ENCODE results near the gene PGF. TPM values are rescaled to one million over a fixed set of nuclear protein-coding genes. Genes with fewer than 3 reads are reported as not detected.

PGF gene
- total and polyA plus RNA-seq, 2 of the 13 experiments (the other 11 are each of a cell fraction or from before 2014, with no cell fraction given): 10.7 to 27.5 TPM

DNA sequence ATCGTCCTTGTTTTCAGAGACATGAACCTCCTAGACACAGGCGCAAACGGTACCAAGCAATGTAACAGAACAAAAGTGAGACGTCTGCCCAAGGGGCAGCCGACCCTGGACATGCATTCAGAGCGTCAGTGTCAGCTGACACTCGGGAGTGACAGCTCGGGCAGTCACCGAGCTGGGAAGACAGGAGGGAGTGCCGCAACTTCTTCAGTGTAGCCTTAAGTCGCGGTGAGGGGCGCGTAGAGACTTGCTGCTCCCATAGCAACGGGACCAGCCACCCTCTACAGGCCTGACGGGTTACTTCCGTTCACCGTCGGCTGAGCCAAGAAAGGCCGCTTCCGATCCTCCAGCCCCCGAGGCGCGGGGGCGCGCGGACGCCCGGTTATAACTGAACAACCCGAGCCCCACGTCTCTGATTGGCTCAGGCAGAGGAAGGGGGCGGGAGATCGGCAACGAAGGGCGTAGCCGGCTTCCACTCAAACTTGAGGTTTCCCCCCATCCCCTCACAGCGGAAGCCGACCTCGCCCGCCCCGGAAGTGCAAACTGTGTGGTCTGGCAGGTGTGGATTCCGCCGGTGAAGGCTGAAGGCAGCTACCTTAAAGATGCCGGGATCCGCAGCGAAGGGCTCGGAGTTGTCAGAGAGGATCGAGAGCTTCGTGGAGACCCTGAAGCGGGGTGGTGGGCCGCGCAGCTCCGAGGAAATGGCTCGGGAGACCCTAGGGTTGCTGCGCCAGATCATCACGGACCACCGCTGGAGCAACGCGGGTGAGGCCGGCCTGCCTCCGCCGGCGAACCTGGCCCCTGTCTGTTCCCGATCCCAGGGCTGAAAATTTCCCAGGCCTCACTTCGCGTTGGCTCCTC, 47.2 kb upstream of the PGF start, which contains the start of gene EIF2B2 (continued):
- TF ChIP-seq, protein P1, sequence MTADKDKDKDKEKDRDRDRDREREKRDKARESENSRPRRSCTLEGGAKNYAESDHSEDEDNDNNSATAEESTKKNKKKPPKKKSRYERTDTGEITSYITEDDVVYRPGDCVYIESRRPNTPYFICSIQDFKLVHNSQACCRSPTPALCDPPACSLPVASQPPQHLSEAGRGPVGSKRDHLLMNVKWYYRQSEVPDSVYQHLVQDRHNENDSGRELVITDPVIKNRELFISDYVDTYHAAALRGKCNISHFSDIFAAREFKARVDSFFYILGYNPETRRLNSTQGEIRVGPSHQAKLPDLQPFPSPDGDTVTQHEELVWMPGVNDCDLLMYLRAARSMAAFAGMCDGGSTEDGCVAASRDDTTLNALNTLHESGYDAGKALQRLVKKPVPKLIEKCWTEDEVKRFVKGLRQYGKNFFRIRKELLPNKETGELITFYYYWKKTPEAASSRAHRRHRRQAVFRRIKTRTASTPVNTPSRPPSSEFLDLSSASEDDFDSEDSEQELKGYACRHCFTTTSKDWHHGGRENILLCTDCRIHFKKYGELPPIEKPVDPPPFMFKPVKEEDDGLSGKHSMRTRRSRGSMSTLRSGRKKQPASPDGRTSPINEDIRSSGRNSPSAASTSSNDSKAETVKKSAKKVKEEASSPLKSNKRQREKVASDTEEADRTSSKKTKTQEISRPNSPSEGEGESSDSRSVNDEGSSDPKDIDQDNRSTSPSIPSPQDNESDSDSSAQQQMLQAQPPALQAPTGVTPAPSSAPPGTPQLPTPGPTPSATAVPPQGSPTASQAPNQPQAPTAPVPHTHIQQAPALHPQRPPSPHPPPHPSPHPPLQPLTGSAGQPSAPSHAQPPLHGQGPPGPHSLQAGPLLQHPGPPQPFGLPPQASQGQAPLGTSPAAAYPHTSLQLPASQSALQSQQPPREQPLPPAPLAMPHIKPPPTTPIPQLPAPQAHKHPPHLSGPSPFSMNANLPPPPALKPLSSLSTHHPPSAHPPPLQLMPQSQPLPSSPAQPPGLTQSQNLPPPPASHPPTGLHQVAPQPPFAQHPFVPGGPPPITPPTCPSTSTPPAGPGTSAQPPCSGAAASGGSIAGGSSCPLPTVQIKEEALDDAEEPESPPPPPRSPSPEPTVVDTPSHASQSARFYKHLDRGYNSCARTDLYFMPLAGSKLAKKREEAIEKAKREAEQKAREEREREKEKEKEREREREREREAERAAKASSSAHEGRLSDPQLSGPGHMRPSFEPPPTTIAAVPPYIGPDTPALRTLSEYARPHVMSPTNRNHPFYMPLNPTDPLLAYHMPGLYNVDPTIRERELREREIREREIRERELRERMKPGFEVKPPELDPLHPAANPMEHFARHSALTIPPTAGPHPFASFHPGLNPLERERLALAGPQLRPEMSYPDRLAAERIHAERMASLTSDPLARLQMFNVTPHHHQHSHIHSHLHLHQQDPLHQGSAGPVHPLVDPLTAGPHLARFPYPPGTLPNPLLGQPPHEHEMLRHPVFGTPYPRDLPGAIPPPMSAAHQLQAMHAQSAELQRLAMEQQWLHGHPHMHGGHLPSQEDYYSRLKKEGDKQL (CRISPR knock-in tag; IDR thresholded peaks at IDR 0.05; ENCODE audit: low read depth): 0 out of 2 replicates have a peak, but pooled peaks have one; percentile 30
- TF ChIP-seq, protein P2, sequence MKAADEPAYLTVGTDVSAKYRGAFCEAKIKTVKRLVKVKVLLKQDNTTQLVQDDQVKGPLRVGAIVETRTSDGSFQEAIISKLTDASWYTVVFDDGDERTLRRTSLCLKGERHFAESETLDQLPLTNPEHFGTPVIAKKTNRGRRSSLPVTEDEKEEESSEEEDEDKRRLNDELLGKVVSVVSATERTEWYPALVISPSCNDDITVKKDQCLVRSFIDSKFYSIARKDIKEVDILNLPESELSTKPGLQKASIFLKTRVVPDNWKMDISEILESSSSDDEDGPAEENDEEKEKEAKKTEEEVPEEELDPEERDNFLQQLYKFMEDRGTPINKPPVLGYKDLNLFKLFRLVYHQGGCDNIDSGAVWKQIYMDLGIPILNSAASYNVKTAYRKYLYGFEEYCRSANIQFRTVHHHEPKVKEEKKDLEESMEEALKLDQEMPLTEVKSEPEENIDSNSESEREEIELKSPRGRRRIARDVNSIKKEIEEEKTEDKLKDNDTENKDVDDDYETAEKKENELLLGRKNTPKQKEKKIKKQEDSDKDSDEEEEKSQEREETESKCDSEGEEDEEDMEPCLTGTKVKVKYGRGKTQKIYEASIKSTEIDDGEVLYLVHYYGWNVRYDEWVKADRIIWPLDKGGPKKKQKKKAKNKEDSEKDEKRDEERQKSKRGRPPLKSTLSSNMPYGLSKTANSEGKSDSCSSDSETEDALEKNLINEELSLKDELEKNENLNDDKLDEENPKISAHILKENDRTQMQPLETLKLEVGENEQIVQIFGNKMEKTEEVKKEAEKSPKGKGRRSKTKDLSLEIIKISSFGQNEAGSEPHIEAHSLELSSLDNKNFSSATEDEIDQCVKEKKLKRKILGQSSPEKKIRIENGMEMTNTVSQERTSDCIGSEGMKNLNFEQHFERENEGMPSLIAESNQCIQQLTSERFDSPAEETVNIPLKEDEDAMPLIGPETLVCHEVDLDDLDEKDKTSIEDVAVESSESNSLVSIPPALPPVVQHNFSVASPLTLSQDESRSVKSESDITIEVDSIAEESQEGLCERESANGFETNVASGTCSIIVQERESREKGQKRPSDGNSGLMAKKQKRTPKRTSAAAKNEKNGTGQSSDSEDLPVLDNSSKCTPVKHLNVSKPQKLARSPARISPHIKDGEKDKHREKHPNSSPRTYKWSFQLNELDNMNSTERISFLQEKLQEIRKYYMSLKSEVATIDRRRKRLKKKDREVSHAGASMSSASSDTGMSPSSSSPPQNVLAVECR (CRISPR knock-in tag; IDR thresholded peaks at IDR 0.05; ENCODE audit: borderline replicate concordance): peak; percentile 77
- TF ChIP-seq, protein P3, sequence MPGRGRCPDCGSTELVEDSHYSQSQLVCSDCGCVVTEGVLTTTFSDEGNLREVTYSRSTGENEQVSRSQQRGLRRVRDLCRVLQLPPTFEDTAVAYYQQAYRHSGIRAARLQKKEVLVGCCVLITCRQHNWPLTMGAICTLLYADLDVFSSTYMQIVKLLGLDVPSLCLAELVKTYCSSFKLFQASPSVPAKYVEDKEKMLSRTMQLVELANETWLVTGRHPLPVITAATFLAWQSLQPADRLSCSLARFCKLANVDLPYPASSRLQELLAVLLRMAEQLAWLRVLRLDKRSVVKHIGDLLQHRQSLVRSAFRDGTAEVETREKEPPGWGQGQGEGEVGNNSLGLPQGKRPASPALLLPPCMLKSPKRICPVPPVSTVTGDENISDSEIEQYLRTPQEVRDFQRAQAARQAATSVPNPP (CRISPR knock-in tag; IDR thresholded peaks at IDR 0.05): no peak
- TF ChIP-seq ZMAT3 (CRISPR knock-in tag; conservative IDR thresholded peaks at IDR 0.05) (no peak), YEATS4 (CRISPR knock-in tag; IDR thresholded peaks at IDR 0.05; ENCODE audit: borderline replicate concordance) (peak; percentile 77)
- TF ChIP-seq, protein P4, sequence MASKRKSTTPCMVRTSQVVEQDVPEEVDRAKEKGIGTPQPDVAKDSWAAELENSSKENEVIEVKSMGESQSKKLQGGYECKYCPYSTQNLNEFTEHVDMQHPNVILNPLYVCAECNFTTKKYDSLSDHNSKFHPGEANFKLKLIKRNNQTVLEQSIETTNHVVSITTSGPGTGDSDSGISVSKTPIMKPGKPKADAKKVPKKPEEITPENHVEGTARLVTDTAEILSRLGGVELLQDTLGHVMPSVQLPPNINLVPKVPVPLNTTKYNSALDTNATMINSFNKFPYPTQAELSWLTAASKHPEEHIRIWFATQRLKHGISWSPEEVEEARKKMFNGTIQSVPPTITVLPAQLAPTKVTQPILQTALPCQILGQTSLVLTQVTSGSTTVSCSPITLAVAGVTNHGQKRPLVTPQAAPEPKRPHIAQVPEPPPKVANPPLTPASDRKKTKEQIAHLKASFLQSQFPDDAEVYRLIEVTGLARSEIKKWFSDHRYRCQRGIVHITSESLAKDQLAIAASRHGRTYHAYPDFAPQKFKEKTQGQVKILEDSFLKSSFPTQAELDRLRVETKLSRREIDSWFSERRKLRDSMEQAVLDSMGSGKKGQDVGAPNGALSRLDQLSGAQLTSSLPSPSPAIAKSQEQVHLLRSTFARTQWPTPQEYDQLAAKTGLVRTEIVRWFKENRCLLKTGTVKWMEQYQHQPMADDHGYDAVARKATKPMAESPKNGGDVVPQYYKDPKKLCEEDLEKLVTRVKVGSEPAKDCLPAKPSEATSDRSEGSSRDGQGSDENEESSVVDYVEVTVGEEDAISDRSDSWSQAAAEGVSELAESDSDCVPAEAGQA (IDR thresholded peaks at IDR 0.05; ENCODE audit: low read depth): peak; percentile 23; the same call in 1 of the 2 replicates
- TF ChIP-seq, protein P4 (CRISPR knock-in tag; IDR thresholded peaks at IDR 0.05; ENCODE audit: borderline replicate concordance): no peak; the same call in 1 of the 2 replicates
- TF ChIP-seq, protein P5, sequence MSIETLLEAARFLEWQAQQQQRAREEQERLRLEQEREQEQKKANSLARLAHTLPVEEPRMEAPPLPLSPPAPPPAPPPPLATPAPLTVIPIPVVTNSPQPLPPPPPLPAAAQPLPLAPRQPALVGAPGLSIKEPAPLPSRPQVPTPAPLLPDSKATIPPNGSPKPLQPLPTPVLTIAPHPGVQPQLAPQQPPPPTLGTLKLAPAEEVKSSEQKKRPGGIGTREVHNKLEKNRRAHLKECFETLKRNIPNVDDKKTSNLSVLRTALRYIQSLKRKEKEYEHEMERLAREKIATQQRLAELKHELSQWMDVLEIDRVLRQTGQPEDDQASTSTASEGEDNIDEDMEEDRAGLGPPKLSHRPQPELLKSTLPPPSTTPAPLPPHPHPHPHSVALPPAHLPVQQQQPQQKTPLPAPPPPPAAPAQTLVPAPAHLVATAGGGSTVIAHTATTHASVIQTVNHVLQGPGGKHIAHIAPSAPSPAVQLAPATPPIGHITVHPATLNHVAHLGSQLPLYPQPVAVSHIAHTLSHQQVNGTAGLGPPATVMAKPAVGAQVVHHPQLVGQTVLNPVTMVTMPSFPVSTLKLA (IDR thresholded peaks at IDR 0.05): peak; percentile 12; the same call in 1 of the 2 replicates
